ENCODE data around the gene STK26.

- TF ChIP-seq CTCF (conservative IDR thresholded peaks at IDR 0.05; ENCODE audit: low read length) (no peak), EZH2phosphoT487 (IDR thresholded peaks at IDR 0.05; ENCODE audit: borderline replicate concordance) (no peak)
These were observed 70.2 kb downstream of the STK26 start for GRCh38 chrX:132093239-132093860.
